ENCODE measurements around the gene CREB1.
"Not testable (repeated sequence)": the region's sequence is repeated elsewhere in the genome, so short reads cannot be mapped to it uniquely, and the experiment has no call there.

CREB1 gene

GRCh38 chr2:207643892-207644291 lies 114.1 kb downstream of the CREB1 start:
- H3K9me3 ChIP-seq (replicated peaks; ENCODE audit: low read length), result no peaks in the 10 kb centered on the region
- H3K4me2 ChIP-seq (ENCODE audit: low read length), result no peak overlapping the region
- H3K4me1 ChIP-seq (ENCODE audit: control insufficient read depth, insufficient read depth, low read length), result no peaks in the 10 kb centered on the region

DNA sequence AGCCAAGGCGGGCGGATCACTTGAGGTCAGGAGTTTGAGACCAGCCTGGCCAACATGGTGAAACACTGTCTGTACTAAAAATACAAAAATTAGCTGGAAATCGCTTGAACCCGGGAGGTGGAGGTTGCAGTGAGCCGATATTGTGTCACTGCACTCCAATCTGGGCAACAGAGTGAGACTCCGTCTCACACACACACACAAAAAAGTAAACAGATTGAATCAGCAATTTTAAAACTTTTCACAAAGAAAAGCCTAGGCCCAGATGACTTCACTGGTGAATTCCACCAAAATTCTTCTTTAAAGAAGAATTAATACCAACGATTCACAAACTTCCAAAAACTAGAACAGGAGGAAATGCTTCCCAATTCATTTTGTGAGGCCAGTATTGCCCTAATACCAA lies 116.8 kb downstream of the CREB1 start:
- H3K9ac ChIP-seq (ENCODE audit: low read depth, low read length), result not testable (repeated sequence)

More at GRCh38 chr2:207643892-207644291, 114.1 kb downstream of the CREB1 start:
- Histone ChIP-seq H3K27me3 (ENCODE audit: control insufficient read depth, insufficient read depth, low read length) (peaks cover 21% of the 10 kb centered on the region), H3K4me3 (ENCODE audit: low read length) (no peak overlapping the region), H3K36me3 (ENCODE audit: insufficient read depth, low read length) (no peaks in the 10 kb centered on the region), H3K9ac (ENCODE audit: low read depth, low read length) (no peak overlapping the region)

More for the DNA sequence above, 116.8 kb downstream of the CREB1 start:
- H3K4me3 ChIP-seq (ENCODE audit: low read length); H3K36me3 ChIP-seq (ENCODE audit: insufficient read depth, low read length); H3K9me3 ChIP-seq (replicated peaks; ENCODE audit: low read length); H3K4me2 ChIP-seq (ENCODE audit: low read length); H3K4me1 ChIP-seq (ENCODE audit: control insufficient read depth, insufficient read depth, low read length): not testable (repeated sequence)
- H3K27me3 ChIP-seq (ENCODE audit: control insufficient read depth, insufficient read depth, low read length), result peaks cover 25% of the 10 kb centered on the region

All from skeletal muscle satellite cell (primary cell).